HEK293 (cell line): ENCODE data around the gene CLASP1.

Source experiments
- CTCF ChIA-PET: fragments of 350-600 bp; formaldehyde crosslinking; extraction: SDS; loops from one replicate; lab custom pipeline; 2021; ENCODE audit warnings: antibody characterized with exemption; lab: Yijun Ruan, JAX
- POLR2A ChIA-PET: fragments of 300-600 bp; formaldehyde crosslinking; extraction: SDS; loops from one replicate; lab custom pipeline; 2020; ENCODE audit warnings: antibody characterized with exemption, inconsistent platforms; lab: Yijun Ruan, JAX
- H3K27ac ChIP-seq: fragments of 200-500 bp; sonication (Bioruptor generic); 2 replicates; pipeline ENCODE4 v1.5.1; 2014; ENCODE audit warnings: low read depth, low read length, control low read depth, inconsistent platforms; ENCODE audit errors: extremely low read depth
- H3K36me3 ChIP-seq, 2 experiments: fragments of 200-500 bp in 1 of 2; sonication (Bioruptor generic) in 1 of 2; 1 replicate in 1 of 2; 2 replicates in 1 of 2; pipeline ENCODE4 v1.5.1; 2014 to 2017; ENCODE audit warnings: inconsistent platforms in 2 of 2, low read length in 2 of 2; ENCODE audit not compliant: control insufficient read depth in 2 of 2, insufficient read depth in 1 of 2
- H3K4me1 ChIP-seq: fragments of 200-500 bp; sonication (Bioruptor generic); 2 replicates; pipeline ENCODE4 v1.5.1; 2014; ENCODE audit warnings: mild to moderate bottlenecking, low read length, inconsistent platforms; ENCODE audit not compliant: control insufficient read depth, insufficient read depth
- H3K4me3 ChIP-seq: 2 replicates; pipeline ENCODE4 v1.5.1; 2011; ENCODE audit warnings: low read depth, mild to moderate bottlenecking, control low read depth, low read length, moderate library complexity
- H3K9me3 ChIP-seq: fragments of 200-500 bp; sonication (Bioruptor generic); 2 replicates; pipeline ENCODE4 v1.5.1; 2014; ENCODE audit warnings: low read depth, low read length, inconsistent platforms; ENCODE audit not compliant: control insufficient read depth, insufficient read depth
- HOXA7 ChIP-seq: sonication (generic); formaldehyde crosslinking; IDR thresholded peaks from 2 replicates; pipeline ENCODE4 v1.8.1; 2022; ENCODE audit warnings: missing genetic modification reagents, borderline replicate concordance
- KLF7 ChIP-seq: fragments of 450-650 bp; formaldehyde crosslinking; IDR thresholded peaks from 2 replicates; pipeline ENCODE4 v1.5.1; 2016; ENCODE audit warnings: missing biosample characterization, missing genetic modification characterization, borderline replicate concordance
- MZF1 ChIP-seq: fragments of 450-650 bp; formaldehyde crosslinking; IDR thresholded peaks from 2 replicates; pipeline ENCODE4 v1.5.1; 2017; ENCODE audit warnings: missing biosample characterization, missing genetic modification characterization, borderline replicate concordance
- PRDM1 ChIP-seq: fragments of 450-650 bp; formaldehyde crosslinking; IDR thresholded peaks from 2 replicates; pipeline ENCODE4; 2016; ENCODE audit warnings: missing biosample characterization, missing genetic modification characterization
- ZBTB8A ChIP-seq: fragments of 450-650 bp; formaldehyde crosslinking; IDR thresholded peaks from 2 replicates; pipeline ENCODE4 v1.5.1; 2016; ENCODE audit warnings: missing biosample characterization, missing genetic modification characterization
- ZEB2 ChIP-seq: fragments of 450-650 bp; formaldehyde crosslinking; IDR thresholded peaks from 2 replicates; pipeline ENCODE4 v1.5.1; 2016; ENCODE audit warnings: missing biosample characterization, missing genetic modification characterization
- ZNF175 ChIP-seq: fragments of 450-650 bp; formaldehyde crosslinking; IDR thresholded peaks from 2 replicates; pipeline ENCODE4 v1.5.1; 2016; ENCODE audit warnings: missing biosample characterization, missing genetic modification characterization
- ZNF366 ChIP-seq: fragments of 450-650 bp; formaldehyde crosslinking; conservative IDR thresholded peaks from 2 replicates; pipeline ENCODE4 v1.5.1; 2016; ENCODE audit warnings: missing biosample characterization, missing genetic modification characterization
- ZNF501 ChIP-seq: fragments of 450-650 bp; formaldehyde crosslinking; IDR thresholded peaks from 2 replicates; pipeline ENCODE4 v1.5.1; 2016; ENCODE audit warnings: missing biosample characterization, missing genetic modification characterization
- ZNF558 ChIP-seq: fragments of 450-650 bp; formaldehyde crosslinking; IDR thresholded peaks from 2 replicates; pipeline ENCODE4 v1.5.1; 2016; ENCODE audit warnings: missing biosample characterization, missing genetic modification characterization
- ZNF585B ChIP-seq: fragments of 450-650 bp; formaldehyde crosslinking; IDR thresholded peaks from 2 replicates; pipeline ENCODE4 v1.5.1; 2016; ENCODE audit warnings: missing biosample characterization, missing genetic modification characterization
- ZNF670 ChIP-seq: fragments of 450-650 bp; formaldehyde crosslinking; IDR thresholded peaks from 2 replicates; pipeline ENCODE4 v1.5.1; 2016; ENCODE audit warnings: missing biosample characterization, missing genetic modification characterization, low read depth
- ZNF677 ChIP-seq: fragments of 450-650 bp; IDR thresholded peaks from 2 replicates; pipeline ENCODE4 v1.5.0; 2018; ENCODE audit warnings: missing biosample characterization, mild to moderate bottlenecking, missing genetic modification characterization, moderate library complexity
- ZNF792 ChIP-seq: fragments of 450-650 bp; formaldehyde crosslinking; IDR thresholded peaks from 2 replicates; pipeline ENCODE4 v1.5.1; 2016; ENCODE audit warnings: missing biosample characterization, missing genetic modification characterization
- ZNF837 ChIP-seq: fragments of 450-650 bp; formaldehyde crosslinking; IDR thresholded peaks from 2 replicates; pipeline ENCODE4 v1.5.1; 2016; ENCODE audit warnings: missing biosample characterization, missing genetic modification characterization
- TF ChIP-seq, protein P1 (sequence below): IDR thresholded peaks from 2 replicates; pipeline ENCODE4 v1.6.1; 2011; ENCODE audit warnings: mild to moderate bottlenecking, low read depth, low read length, borderline replicate concordance
- TF ChIP-seq, protein P2 (sequence below): fragments of 450-650 bp; formaldehyde crosslinking; IDR thresholded peaks from 2 replicates; pipeline ENCODE4 v1.5.1; 2016; ENCODE audit warnings: missing biosample characterization, missing genetic modification characterization, low read depth
- TF ChIP-seq, protein P3 (sequence below): fragments of 450-650 bp; formaldehyde crosslinking; IDR thresholded peaks from 2 replicates; pipeline ENCODE4 v1.5.1; 2016; ENCODE audit warnings: missing biosample characterization, missing genetic modification characterization
- TF ChIP-seq, protein P4 (sequence below): fragments of 450-650 bp; formaldehyde crosslinking; IDR thresholded peaks from 2 replicates; pipeline ENCODE4 v1.5.1; 2016; ENCODE audit warnings: missing biosample characterization, missing genetic modification characterization

The CLASP1 gene

DNA sequence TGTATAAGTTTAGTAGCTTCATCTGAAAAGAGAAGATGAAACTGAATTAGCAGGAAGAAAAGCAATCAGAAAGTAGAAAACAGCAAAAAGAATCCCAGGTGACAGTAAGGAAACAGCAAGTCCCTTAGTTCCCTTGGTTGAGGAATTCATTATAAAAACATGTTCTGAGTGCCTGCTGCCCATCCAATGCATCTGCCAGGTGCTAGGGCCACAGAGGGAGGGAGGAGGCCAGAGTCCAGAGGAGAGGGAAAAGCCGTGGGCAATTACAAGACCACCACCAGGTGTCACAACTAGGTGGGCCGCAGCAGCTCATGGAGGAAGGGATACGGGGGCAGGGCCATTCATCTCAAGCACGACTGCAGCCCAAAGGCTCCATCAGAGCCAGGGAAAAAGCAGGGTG lies 308.3 kb downstream of the CLASP1 start (continued):
- no peak for TF ChIP-seq ZNF677 (tag by site-specific recombination)
- TF ChIP-seq ZNF175: no peak
- no peak for TF ChIP-seq KLF7
- no peak for TF ChIP-seq ZNF558 (tag by site-specific recombination)
- no peak for TF ChIP-seq ZEB2 (tag by site-specific recombination)
- TF ChIP-seq, protein P1, sequence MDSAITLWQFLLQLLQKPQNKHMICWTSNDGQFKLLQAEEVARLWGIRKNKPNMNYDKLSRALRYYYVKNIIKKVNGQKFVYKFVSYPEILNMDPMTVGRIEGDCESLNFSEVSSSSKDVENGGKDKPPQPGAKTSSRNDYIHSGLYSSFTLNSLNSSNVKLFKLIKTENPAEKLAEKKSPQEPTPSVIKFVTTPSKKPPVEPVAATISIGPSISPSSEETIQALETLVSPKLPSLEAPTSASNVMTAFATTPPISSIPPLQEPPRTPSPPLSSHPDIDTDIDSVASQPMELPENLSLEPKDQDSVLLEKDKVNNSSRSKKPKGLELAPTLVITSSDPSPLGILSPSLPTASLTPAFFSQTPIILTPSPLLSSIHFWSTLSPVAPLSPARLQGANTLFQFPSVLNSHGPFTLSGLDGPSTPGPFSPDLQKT: no peak
- TF ChIP-seq ZNF670 (tag by site-specific recombination): no peak
- TF ChIP-seq, protein P2, sequence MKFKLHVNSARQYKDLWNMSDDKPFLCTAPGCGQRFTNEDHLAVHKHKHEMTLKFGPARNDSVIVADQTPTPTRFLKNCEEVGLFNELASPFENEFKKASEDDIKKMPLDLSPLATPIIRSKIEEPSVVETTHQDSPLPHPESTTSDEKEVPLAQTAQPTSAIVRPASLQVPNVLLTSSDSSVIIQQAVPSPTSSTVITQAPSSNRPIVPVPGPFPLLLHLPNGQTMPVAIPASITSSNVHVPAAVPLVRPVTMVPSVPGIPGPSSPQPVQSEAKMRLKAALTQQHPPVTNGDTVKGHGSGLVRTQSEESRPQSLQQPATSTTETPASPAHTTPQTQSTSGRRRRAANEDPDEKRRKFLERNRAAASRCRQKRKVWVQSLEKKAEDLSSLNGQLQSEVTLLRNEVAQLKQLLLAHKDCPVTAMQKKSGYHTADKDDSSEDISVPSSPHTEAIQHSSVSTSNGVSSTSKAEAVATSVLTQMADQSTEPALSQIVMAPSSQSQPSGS (tag by site-specific recombination): no peak
- no peak for TF ChIP-seq ZNF501
- no peak for TF ChIP-seq PRDM1 (tag by site-specific recombination)
- TF ChIP-seq MZF1 (tag by site-specific recombination): no peak
- TF ChIP-seq ZNF585B (tag by site-specific recombination): no peak
- TF ChIP-seq, protein P3, sequence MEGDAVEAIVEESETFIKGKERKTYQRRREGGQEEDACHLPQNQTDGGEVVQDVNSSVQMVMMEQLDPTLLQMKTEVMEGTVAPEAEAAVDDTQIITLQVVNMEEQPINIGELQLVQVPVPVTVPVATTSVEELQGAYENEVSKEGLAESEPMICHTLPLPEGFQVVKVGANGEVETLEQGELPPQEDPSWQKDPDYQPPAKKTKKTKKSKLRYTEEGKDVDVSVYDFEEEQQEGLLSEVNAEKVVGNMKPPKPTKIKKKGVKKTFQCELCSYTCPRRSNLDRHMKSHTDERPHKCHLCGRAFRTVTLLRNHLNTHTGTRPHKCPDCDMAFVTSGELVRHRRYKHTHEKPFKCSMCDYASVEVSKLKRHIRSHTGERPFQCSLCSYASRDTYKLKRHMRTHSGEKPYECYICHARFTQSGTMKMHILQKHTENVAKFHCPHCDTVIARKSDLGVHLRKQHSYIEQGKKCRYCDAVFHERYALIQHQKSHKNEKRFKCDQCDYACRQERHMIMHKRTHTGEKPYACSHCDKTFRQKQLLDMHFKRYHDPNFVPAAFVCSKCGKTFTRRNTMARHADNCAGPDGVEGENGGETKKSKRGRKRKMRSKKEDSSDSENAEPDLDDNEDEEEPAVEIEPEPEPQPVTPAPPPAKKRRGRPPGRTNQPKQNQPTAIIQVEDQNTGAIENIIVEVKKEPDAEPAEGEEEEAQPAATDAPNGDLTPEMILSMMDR: no peak

DNA sequence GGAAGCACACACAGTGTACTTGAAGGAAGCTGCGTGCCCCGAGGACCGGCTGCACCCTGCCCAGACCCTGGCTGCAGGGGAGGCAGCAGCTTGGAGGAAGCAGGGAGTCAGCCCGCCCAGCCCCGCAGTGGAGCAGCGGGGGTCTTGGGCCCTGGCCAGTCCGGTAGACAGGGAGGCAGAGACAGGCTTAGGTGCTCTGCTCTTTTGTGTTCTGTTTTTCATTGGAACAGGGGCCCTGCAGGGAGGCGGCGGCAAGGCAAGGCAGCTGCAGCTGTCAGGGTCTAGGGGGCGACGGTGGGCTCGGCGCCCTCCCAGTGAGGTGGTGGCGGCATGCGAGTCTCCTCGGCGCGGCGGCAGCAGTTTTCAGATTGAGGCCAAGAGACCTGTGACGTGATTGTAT lies 311.0 kb downstream of the CLASP1 start:
- Histone ChIP-seq H3K36me3 (peaks cover 7 to 40% of the 10 kb centered on the region in 2 experiments; a peak in 2 of 3 replicates), H3K9me3 (no peaks in the 10 kb centered on the region), H3K4me3 (no peak overlapping the region), H3K4me1 (no peaks in the 10 kb centered on the region), H3K27ac (no peak overlapping the region)
- CTCF ChIA-PET: interaction anchor here (2.1 kb wide), 1 partner anchor 17 kb away, joined by 11 read pairs; no protein-coding TSS in a partner anchor
- TF ChIP-seq ZNF175 (no peak), ZNF792 (no peak), ZBTB8A (no peak), HOXA7 (CRISPR knock-in tag) (no peak), ZNF366 (tag by site-specific recombination) (no peak), ZNF837 (no peak)
- TF ChIP-seq, protein P1: no peak
- TF ChIP-seq, protein P4, sequence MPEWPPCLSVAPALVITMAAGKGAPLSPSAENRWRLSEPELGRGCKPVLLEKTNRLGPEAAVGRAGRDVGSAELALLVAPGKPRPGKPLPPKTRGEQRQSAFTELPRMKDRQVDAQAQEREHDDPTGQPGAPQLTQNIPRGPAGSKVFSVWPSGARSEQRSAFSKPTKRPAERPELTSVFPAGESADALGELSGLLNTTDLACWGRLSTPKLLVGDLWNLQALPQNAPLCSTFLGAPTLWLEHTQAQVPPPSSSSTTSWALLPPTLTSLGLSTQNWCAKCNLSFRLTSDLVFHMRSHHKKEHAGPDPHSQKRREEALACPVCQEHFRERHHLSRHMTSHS (tag by site-specific recombination): no peak
- POLR2A ChIA-PET: no interaction called here
